ENCODE measurements around the gene HMGN5. TPM values are rescaled to one million over a fixed set of nuclear protein-coding genes. Genes with fewer than 3 reads are reported as not detected.

The HMGN5 gene
- total and polyA plus RNA-seq, 11 donors: 0.56 to 8.8 (median 2.5) TPM

- no peaks in the 10 kb centered on the region for H3K27me3 ChIP-seq
- H3K4me1 ChIP-seq: no peaks in the 10 kb centered on the region
- peaks cover 0 to 9% (median 0%) of the 10 kb centered on the region in 12 donors for H3K9me3 ChIP-seq
- intact Hi-C loops (cut with DNase I): no loop called here
- H3K27ac ChIP-seq: peak overlapping the region in 1 of 12 donors; percentile 3
- H3K4me3 ChIP-seq: no peak overlapping the region
- no peak for TF ChIP-seq POLR2A (IDR thresholded peaks at IDR 0.05)
- TF ChIP-seq CTCF (IDR thresholded peaks at IDR 0.05): no peak
- 67 to 97% (median 90%) methylated on average over 4 of the region's 4 CpGs for WGBS, 4 donors
- peaks cover 0 to 6% (median 0%) of the 10 kb centered on the region in 9 donors for H3K36me3 ChIP-seq
- no peak for DNase-seq
- ATAC-seq: no peak
These were observed 36.5 kb upstream of the HMGN5 start for GRCh38 chrX:81238166-81238565.

- Histone ChIP-seq H3K4me1 (no peaks in the 10 kb centered on the region), H3K27ac (no peak overlapping the region), H3K27me3 (no peaks in the 10 kb centered on the region), H3K36me3 (peaks cover 0 to 6% (median 0%) of the 10 kb centered on the region in 9 donors), H3K4me3 (no peak overlapping the region), H3K9me3 (peaks cover 0 to 9% (median 0%) of the 10 kb centered on the region in 12 donors)
- DNase-seq (no peak), ATAC-seq (no peak)
- WGBS, 4 donors: 82 to 100% (median 94%) methylated on average over 1 of the region's 1 CpG; no CpG with 5 or more reads in 1 of the 4 donors
- TF ChIP-seq POLR2A (IDR thresholded peaks at IDR 0.05) (no peak), CTCF (IDR thresholded peaks at IDR 0.05) (no peak)
- intact Hi-C loops (cut with DNase I): no loop called here
These were observed 35.8 kb upstream of the HMGN5 start for GRCh38 chrX:81237516-81237915.

- Histone ChIP-seq H3K27me3 (no peaks in the 10 kb centered on the region), H3K9me3 (no peaks in the 10 kb centered on the region), H3K4me3 (no peak overlapping the region), H3K27ac (no peak overlapping the region), H3K4me1 (no peaks in the 10 kb centered on the region), H3K36me3 (no peaks in the 10 kb centered on the region)
- intact Hi-C loops (cut with DNase I): no loop called here
- DNase-seq: no peak
- TF ChIP-seq POLR2A (IDR thresholded peaks at IDR 0.05) (no peak), CTCF (IDR thresholded peaks at IDR 0.05) (no peak)
- WGBS, 4 donors: 81 to 97% (median 92%) methylated on average over 1 of the region's 1 CpG
- no peak for ATAC-seq
These were observed 30.5 kb upstream of the HMGN5 start for GRCh38 chrX:81232218-81232617.

GRCh38 chrX:81231476-81231875 is 29.8 kb upstream of the HMGN5 start:
- Histone ChIP-seq H3K27ac (no peak overlapping the region), H3K9me3 (no peaks in the 10 kb centered on the region), H3K36me3 (no peaks in the 10 kb centered on the region), H3K27me3 (no peaks in the 10 kb centered on the region), H3K4me3 (no peak overlapping the region), H3K4me1 (no peaks in the 10 kb centered on the region)
- WGBS, 4 donors: 44 to 83% (median 71%) methylated on average over 1 of the region's 1 CpG
- ATAC-seq (no peak), DNase-seq (no peak)
- TF ChIP-seq CTCF (IDR thresholded peaks at IDR 0.05) (no peak), POLR2A (IDR thresholded peaks at IDR 0.05) (no peak)
- intact Hi-C loops (cut with DNase I): no loop called here

Data from heart left ventricle (tissue), 16 donors.